SK-N-MC (cell line): ENCODE data around the gene JOSD1.

Source experiments
- DNase-seq: peaks from one replicate; pipeline ENCODE4 v3.0.0-alpha.2; 2011; ENCODE audit warnings: low read depth, low spot score
- H3K27ac ChIP-seq: fragments of 200-600 bp; sonication (generic); 2 replicates; pipeline ENCODE4 v1.5.1; 2016; ENCODE audit warnings: mixed run types
- H3K36me3 ChIP-seq: fragments of 200-600 bp; sonication (generic); 2 replicates; pipeline ENCODE4 v1.6.1; 2017; ENCODE audit warnings: antibody characterized with exemption, low read length, mixed read lengths; ENCODE audit not compliant: insufficient read depth
- H3K4me3 ChIP-seq: fragments of 200-600 bp; sonication (generic); 2 replicates; pipeline ENCODE4 v1.5.1; 2016
- H3K9ac ChIP-seq: fragments of 200-600 bp; sonication (generic); 2 replicates; pipeline ENCODE4 v1.8.0; 2017; ENCODE audit warnings: mixed run types, mixed read lengths; ENCODE audit not compliant: insufficient read length
- H3K9me3 ChIP-seq: fragments of 200-600 bp; sonication (generic); 2 replicates; pipeline ENCODE4 v1.6.1; 2017; ENCODE audit warnings: low read depth, mild to moderate bottlenecking, antibody characterized with exemption, low read length, moderate library complexity, mixed read lengths
- EZH2 ChIP-seq: fragments of 200-600 bp; sonication (generic); IDR thresholded peaks from one replicate; pipeline ENCODE4 v1.6.1; 2017; ENCODE audit warnings: antibody characterized with exemption
- FOXP2 ChIP-seq: optimal IDR thresholded peaks from 2 replicates; pipeline ENCODE3; 2011; ENCODE audit warnings: mild to moderate bottlenecking, moderate library complexity; ENCODE audit not compliant: insufficient read depth; ENCODE audit errors: extremely low read length, control extremely low read depth
- POLR2AphosphoS5 ChIP-seq: IDR thresholded peaks from 2 replicates; pipeline ENCODE4 v1.6.1; 2012; ENCODE audit warnings: mild to moderate bottlenecking, low read depth, low read length, borderline replicate concordance

The JOSD1 gene

DNA sequence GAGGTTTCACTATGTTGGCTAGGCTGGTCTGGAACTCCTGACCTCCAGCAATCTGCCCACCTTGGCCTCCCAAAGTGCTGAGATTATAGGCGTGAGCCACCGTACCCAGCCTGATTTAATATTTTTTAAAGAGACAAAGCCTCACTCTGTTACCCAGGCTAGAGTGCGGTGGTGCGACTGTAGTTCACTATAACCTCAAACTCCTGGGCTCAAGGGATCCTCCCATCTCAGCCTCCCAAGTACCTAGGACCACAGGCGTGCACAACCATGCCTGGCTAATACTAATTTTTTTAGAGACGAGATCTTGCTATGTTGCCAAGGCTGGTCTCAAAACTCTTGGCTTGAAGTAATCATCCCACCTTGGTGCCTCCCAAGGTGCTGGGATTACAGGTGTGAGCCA, 18.5 kb upstream of the JOSD1 start:
- DNase-seq: no peak
- Histone ChIP-seq H3K27ac (no peak overlapping the region), H3K9ac (no peak overlapping the region), H3K36me3 (peaks cover 68% of the 10 kb centered on the region), H3K9me3 (no peaks in the 10 kb centered on the region), H3K4me3 (no peak overlapping the region)
- no peak for TF ChIP-seq POLR2AphosphoS5
- TF ChIP-seq FOXP2: no peak
- no peak for TF ChIP-seq EZH2

DNA sequence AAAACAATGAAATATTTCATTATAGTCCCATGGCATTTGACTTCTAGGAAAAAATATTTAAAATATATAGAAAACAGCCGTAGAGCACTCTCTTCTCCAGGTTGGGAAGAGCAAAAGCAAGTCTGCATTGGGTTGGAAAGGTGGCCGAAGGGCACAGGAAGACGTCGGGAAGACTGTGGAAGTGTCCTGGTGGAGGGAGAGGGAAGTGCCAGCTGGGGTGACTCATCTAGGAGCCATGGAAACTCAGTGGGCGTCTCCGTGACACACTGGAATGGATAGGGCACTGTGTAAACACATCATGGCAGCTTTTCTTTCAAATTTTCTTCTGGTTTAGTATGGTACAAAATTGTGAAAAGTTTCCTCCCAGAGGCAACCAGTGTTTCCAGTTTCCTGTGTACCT, 17.7 kb upstream of the JOSD1 start:
- H3K9me3 ChIP-seq: no peaks in the 10 kb centered on the region
- no peak for DNase-seq
- peaks cover 60% of the 10 kb centered on the region for H3K36me3 ChIP-seq
- H3K4me3 ChIP-seq: no peak overlapping the region
- peak overlapping the region; percentile 34; the same call in 1 of the 2 replicates for H3K27ac ChIP-seq
- TF ChIP-seq FOXP2: no peak
- TF ChIP-seq EZH2: no peak
- no peak for TF ChIP-seq POLR2AphosphoS5
- H3K9ac ChIP-seq: no peak overlapping the region

DNA sequence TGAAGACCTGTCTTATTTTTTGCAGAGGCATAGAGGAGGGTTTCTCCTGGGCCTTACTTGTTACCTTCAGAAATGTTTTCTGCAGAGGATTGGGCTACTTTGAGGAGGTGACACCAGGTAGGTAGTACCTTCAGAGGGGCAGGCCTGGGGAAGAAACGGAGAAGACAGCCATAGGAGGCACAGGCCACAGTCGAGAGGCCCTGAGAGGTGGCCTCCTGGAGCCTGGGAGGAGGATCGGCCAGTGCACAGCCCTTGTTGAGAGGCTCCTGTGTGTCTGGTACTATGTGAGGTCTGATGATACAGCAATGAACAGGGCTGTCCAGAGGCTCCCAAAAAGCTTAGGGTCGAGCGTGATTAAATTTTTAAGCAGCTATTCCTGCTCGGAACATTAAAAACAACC, 16.5 kb upstream of the JOSD1 start:
- H3K27ac ChIP-seq: peak overlapping the region; percentile 34; the same call in 1 of the 2 replicates
- no peak for DNase-seq

DNA sequence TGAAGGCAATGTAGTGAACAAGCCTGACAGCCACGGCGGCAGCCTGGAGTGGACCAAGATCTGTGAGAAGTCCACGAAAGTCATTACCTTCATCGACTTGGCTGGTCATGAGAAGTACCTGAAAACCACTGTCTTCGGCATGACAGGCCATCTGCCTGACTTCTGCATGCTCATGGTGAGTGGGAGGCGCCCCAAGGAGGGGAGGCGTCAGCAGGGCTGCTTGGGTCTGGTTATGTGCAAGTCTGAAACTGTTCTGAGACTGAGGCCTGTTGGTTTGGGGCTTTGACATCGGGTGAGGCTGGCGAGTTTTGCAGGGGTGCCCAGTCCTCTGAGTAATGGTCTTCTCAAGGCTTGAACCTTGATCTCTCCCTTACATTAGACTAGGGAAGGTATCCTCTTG, 16.1 kb upstream of the JOSD1 start:
- Histone ChIP-seq H3K4me3 (no peak overlapping the region), H3K36me3 (peaks cover 44% of the 10 kb centered on the region), H3K9ac (no peak overlapping the region), H3K27ac (no peak overlapping the region), H3K9me3 (no peaks in the 10 kb centered on the region)
- DNase-seq: no peak
- TF ChIP-seq FOXP2 (no peak), EZH2 (no peak), POLR2AphosphoS5 (no peak)

More for the DNA sequence above, 16.5 kb upstream of the JOSD1 start:
- H3K9me3 ChIP-seq: no peaks in the 10 kb centered on the region
- TF ChIP-seq FOXP2 (no peak), POLR2AphosphoS5 (no peak), EZH2 (no peak)
- no peak overlapping the region for H3K4me3 ChIP-seq
- H3K9ac ChIP-seq: no peak overlapping the region
- peaks cover 48% of the 10 kb centered on the region for H3K36me3 ChIP-seq

GRCh38 chr22:38716271-38716670, 15.5 kb upstream of the JOSD1 start:
- Histone ChIP-seq H3K4me3 (no peak overlapping the region), H3K27ac (no peak overlapping the region), H3K9ac (no peak overlapping the region), H3K36me3 (peaks cover 40% of the 10 kb centered on the region), H3K9me3 (no peaks in the 10 kb centered on the region)
- no peak for TF ChIP-seq EZH2
- no peak for TF ChIP-seq FOXP2
- no peak for TF ChIP-seq POLR2AphosphoS5
- DNase-seq: no peak

DNA sequence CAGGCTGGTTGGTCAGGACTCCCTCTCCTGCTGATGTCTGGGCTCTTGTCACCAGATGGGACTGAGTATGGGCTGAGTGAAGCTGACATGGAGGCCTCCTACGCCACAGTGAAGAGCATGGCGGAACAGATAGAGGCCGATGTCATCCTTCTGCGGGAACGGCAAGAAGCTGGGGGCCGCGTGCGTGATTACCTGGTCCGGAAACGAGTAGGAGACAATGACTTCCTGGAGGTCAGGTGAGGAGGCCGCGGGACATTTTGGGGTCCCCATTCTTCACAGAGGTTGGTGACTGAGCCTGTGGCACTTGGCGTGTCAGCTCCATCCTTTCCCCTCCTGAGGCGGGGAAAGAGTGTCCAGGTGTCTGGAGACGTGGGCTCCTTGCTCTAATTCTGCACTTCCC, 15.1 kb upstream of the JOSD1 start:
- Histone ChIP-seq H3K4me3 (no peak overlapping the region), H3K9me3 (no peaks in the 10 kb centered on the region), H3K36me3 (peaks cover 41% of the 10 kb centered on the region), H3K9ac (no peak overlapping the region), H3K27ac (no peak overlapping the region)
- TF ChIP-seq EZH2: no peak
- TF ChIP-seq FOXP2: no peak
- no peak for TF ChIP-seq POLR2AphosphoS5
- DNase-seq: no peak

DNA sequence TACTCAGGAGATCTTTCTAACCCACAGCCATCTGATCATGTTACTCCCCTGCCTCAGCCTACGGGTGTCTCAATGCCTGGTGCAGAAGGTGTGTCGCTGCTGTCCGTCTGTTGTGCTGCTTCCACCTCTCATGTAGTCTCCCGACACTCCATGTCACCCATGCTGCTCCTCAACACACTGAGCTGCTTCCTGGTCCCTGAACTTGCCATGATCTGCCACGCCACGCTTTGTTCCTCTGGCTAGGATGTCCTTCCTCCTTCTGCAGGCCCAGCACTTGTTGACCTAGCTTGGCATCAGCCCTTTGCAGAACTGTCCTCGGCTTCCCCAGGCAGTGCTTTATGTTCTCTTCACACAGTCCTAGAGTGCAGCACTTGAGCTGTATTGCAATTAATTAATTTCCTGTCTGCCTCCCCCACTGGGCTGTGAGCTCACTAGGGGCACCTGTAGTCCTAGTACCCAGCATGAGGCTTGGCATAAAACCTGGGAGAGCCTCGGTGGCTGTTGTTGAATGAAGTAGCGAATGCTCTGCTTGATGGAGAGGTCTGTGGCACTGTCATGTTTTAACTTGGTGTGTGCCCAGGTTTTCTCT, 14.5 kb upstream of the JOSD1 start:
- TF ChIP-seq EZH2 (no peak), FOXP2 (no peak), POLR2AphosphoS5 (no peak)
- H3K9ac ChIP-seq: no peak overlapping the region
- no peak overlapping the region for H3K4me3 ChIP-seq
- no peak overlapping the region for H3K27ac ChIP-seq
- H3K36me3 ChIP-seq: peaks cover 41% of the 10 kb centered on the region
- no peaks in the 10 kb centered on the region for H3K9me3 ChIP-seq
- DNase-seq: no peak

DNA sequence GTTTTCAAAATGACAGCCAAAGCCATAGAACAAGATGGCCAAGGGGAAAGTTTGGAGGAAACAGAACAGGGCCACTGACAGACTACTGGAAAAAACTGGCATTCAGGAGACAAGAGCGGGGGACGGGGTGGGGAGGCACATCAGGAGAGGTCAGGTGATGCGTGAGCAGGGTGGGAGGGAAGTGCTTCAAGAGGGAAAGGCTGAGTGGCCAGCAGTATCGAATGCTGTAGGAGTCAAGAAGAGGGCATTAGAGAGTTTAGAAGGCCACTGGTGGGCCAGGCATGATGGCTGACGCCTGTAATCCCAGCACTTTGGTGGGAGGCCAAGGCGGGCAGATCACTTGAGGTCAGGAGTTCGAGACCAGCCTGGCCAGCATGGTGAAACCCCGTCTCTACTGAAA, 13.2 kb upstream of the JOSD1 start:
- Histone ChIP-seq H3K4me3 (no peak overlapping the region), H3K27ac (no peak overlapping the region), H3K9ac (no peak overlapping the region), H3K9me3 (no peaks in the 10 kb centered on the region), H3K36me3 (peaks cover 49% of the 10 kb centered on the region)
- TF ChIP-seq POLR2AphosphoS5: no peak
- TF ChIP-seq EZH2: no peak
- no peak for TF ChIP-seq FOXP2
- DNase-seq: no peak
